Esophagus muscularis mucosa (tissue), 4 donors: Measurements from ENCODE around the gene DNPH1.

ENCODE experiments used
- CTCF ChIP-seq, 3 experiments: fragments of 200-600 bp in 2 of 3; fragments of 450-650 bp in 1 of 3; sonication (generic) in 2 of 3; IDR thresholded peaks; one replicate each; pipeline ENCODE4 v1.5.1; 2017 to 2019; ENCODE audit warnings: antibody characterized with exemption in 3 of 3, mild to moderate bottlenecking in 2 of 3, moderate library complexity in 1 of 3
- EP300 ChIP-seq: sonication (generic); formaldehyde crosslinking; IDR thresholded peaks from one replicate; pipeline ENCODE4 v1.6.1; 2017; ENCODE audit warnings: antibody characterized with exemption
- POLR2A ChIP-seq: fragments of 450-650 bp; IDR thresholded peaks from one replicate; pipeline ENCODE4 v1.6.1; 2017; ENCODE audit warnings: antibody characterized with exemption, moderate library complexity, mild to moderate bottlenecking, low read depth

- TF ChIP-seq POLR2A, result no peak
- no peak for TF ChIP-seq CTCF (IDR thresholded peaks at IDR 0.05)
- no peak for TF ChIP-seq EP300
These were observed 49.2 kb downstream of the DNPH1 start for GRCh38 chr6:43180058-43180457.
